Measurements from ENCODE around the gene SLIT3.
"Not testable (repeated sequence)": the region's sequence is repeated elsewhere in the genome, so short reads cannot be mapped to it uniquely, and the experiment has no call there.

- TF ChIP-seq TAF1 (IDR thresholded peaks at IDR 0.05; ENCODE audit: borderline replicate concordance, low read depth, low read length); CTCF (IDR thresholded peaks at IDR 0.05 in 2 of 3, conservative IDR thresholded peaks at IDR 0.05 in 1 of 3; ENCODE audit: control insufficient read depth in 2 of 3, extremely low read depth in 1 of 3, insufficient read depth in 1 of 3, low read depth in 3 of 3, low read length in 3 of 3); SP1 (IDR thresholded peaks at IDR 0.05; ENCODE audit: low read depth, low read length); POLR2A (IDR thresholded peaks at IDR 0.05; ENCODE audit: low read depth, low read length); MYC (IDR thresholded peaks at IDR 0.05; ENCODE audit: insufficient read depth, insufficient read length, insufficient replicate concordance, low read length, severe bottlenecking); SUPT20H (IDR thresholded peaks at IDR 0.05; ENCODE audit: borderline replicate concordance, control insufficient read depth, low read depth, low read length); ESRRA (IDR thresholded peaks at IDR 0.05; ENCODE audit: low read length): not testable (repeated sequence)
These were observed 662.1 kb downstream of the SLIT3 start for GRCh38 chr5:168638846-168639245.
